OCI-LY7 (cell line): Measurements from ENCODE around the gene TCP11. TPM values are rescaled to one million over a fixed set of nuclear protein-coding genes. Genes with fewer than 3 reads are reported as not detected.

Experiments
- BruUV-seq: library from RNA; stranded (reverse); fragments of 400-500 nt; replicated peaks from 2 replicates; lab custom pipeline; 2021; lab: Mats Ljungman, UMichigan
- CTCF ChIA-PET: fragments of 300-600 bp; sonication (Branson Sonifier 250); formaldehyde crosslinking; loops from one replicate; lab custom pipeline; 2022; ENCODE audit warnings: antibody characterized with exemption; ENCODE audit not compliant: unreplicated experiment; lab: Charles Lee
- POLR2A ChIA-PET: fragments of 300-600 bp; sonication (Branson Sonifier 250); formaldehyde crosslinking; loops from one replicate; lab custom pipeline; 2022; ENCODE audit warnings: antibody characterized with exemption; lab: Charles Lee
- DNase-seq: peaks from one replicate; pipeline ENCODE4 v3.0.0-alpha.2; 2015; ENCODE audit warnings: low spot score
- H2AFZ ChIP-seq: fragments of 200-600 bp; sonication (generic), shearing (Covaris generic); 2 replicates; pipeline ENCODE4 v1.6.1; 2014; ENCODE audit warnings: mild to moderate bottlenecking, antibody characterized with exemption, low read length, moderate library complexity
- H3K27ac ChIP-seq: fragments of 200-600 bp; sonication (generic); 2 replicates; pipeline ENCODE4 v1.5.1; 2014; ENCODE audit warnings: mixed run types, low read depth, mild to moderate bottlenecking, moderate library complexity, low read length, inconsistent platforms; ENCODE audit not compliant: poor library complexity, severe bottlenecking
- H3K36me3 ChIP-seq: fragments of 200-600 bp; sonication (generic); 2 replicates; pipeline ENCODE4 v1.6.1; 2014; ENCODE audit warnings: mild to moderate bottlenecking, antibody characterized with exemption, low read length, moderate library complexity, mixed read lengths; ENCODE audit not compliant: insufficient read depth
- H3K4me1 ChIP-seq: fragments of 200-600 bp; sonication (generic); 2 replicates; pipeline ENCODE4 v1.5.1; 2014; ENCODE audit warnings: mild to moderate bottlenecking, low read length; ENCODE audit not compliant: insufficient read depth, poor library complexity, severe bottlenecking
- H3K4me2 ChIP-seq: fragments of 200-600 bp; sonication (generic); 2 replicates; pipeline ENCODE4 v1.6.1; 2014; ENCODE audit warnings: mild to moderate bottlenecking, low read length
- H3K4me3 ChIP-seq: fragments of 200-600 bp; sonication (generic); 2 replicates; pipeline ENCODE4 v1.5.1; 2014; ENCODE audit warnings: mild to moderate bottlenecking, low read depth, low read length; ENCODE audit not compliant: poor library complexity, severe bottlenecking
- H3K79me2 ChIP-seq: fragments of 200-600 bp; sonication (generic); 2 replicates; pipeline ENCODE4 v1.6.1; 2016; ENCODE audit warnings: low read depth, mild to moderate bottlenecking, low read length, moderate library complexity, mixed read lengths; ENCODE audit not compliant: insufficient read depth
- H3K9me2 ChIP-seq: fragments of 200-600 bp; sonication (generic); 2 replicates; pipeline ENCODE4 v1.6.1; 2016; ENCODE audit warnings: mild to moderate bottlenecking, low read length, mixed read lengths; ENCODE audit not compliant: insufficient read depth
- H3K9me3 ChIP-seq: fragments of 200-600 bp; sonication (generic); 2 replicates; pipeline ENCODE4 v1.6.1; 2014; ENCODE audit warnings: mild to moderate bottlenecking, mixed run types, low read length, mixed read lengths
- H4K20me1 ChIP-seq: fragments of 200-600 bp; sonication (generic); 2 replicates; pipeline ENCODE4 v1.6.1; 2014; ENCODE audit warnings: mild to moderate bottlenecking, antibody characterized with exemption, low read length, moderate library complexity, mixed read lengths; ENCODE audit not compliant: insufficient read depth
- EZH2phosphoT487 ChIP-seq: fragments of 200-600 bp; sonication (generic); IDR thresholded peaks from 2 replicates; pipeline ENCODE4 v1.6.1; 2018; ENCODE audit warnings: low read depth, borderline replicate concordance, mild to moderate bottlenecking, mixed run types, antibody characterized with exemption, low read length, moderate library complexity, mixed read lengths
- intact Hi-C: fragments of 100-400 bp; cut with micrococcal nuclease; formaldehyde crosslinking; loops from one replicate; pipeline ENCODE4 v1.10.0; 2022; ENCODE audit not compliant: unreplicated experiment
- total RNA-seq, 2 experiments: library from RNA; depleted of rRNA in 1 of 2; stranded (reverse); fragments of >200 nt in 1 of 2; shearing (Covaris generic) in 1 of 2; gene quantifications; 2 replicates each; pipeline ENCODE4 v1.2.3, GENCODE V29; 2014 to 2022
- TF ChIP-seq, protein P1 (sequence below): fragments of 200-600 bp; sonication (generic); conservative IDR thresholded peaks from 2 replicates; pipeline ENCODE4 v1.5.1; 2014; ENCODE audit warnings: mild to moderate bottlenecking, antibody characterized with exemption, low read length, moderate library complexity, mixed read lengths

Gene TCP11
- total RNA-seq, 2 experiments from 2014 or later = not detected

DNA sequence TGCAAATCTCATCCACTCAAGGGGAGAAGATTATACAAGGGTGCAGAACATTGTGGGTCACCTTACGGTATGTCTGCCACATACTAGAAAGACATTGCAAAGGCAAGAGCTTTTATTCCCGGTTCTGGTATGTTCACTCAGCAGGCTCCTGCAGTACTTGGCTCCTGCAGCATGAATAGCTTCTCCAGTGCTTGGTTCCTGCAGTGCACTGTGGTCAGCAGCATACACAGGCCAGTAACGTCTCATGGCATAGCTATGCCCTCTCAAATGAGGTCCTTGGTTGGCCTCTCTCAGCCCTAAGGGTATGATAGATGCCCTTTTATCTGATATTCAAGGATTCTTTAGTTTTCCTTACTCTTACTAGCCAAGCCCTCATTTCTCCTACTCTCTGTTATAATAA, 12.6 kb downstream of the TCP11 start:
- no peaks in the 10 kb centered on the region for H3K36me3 ChIP-seq
- BruUV-seq = no TSS peak
- no peak for DNase-seq
- TF ChIP-seq, protein P1, sequence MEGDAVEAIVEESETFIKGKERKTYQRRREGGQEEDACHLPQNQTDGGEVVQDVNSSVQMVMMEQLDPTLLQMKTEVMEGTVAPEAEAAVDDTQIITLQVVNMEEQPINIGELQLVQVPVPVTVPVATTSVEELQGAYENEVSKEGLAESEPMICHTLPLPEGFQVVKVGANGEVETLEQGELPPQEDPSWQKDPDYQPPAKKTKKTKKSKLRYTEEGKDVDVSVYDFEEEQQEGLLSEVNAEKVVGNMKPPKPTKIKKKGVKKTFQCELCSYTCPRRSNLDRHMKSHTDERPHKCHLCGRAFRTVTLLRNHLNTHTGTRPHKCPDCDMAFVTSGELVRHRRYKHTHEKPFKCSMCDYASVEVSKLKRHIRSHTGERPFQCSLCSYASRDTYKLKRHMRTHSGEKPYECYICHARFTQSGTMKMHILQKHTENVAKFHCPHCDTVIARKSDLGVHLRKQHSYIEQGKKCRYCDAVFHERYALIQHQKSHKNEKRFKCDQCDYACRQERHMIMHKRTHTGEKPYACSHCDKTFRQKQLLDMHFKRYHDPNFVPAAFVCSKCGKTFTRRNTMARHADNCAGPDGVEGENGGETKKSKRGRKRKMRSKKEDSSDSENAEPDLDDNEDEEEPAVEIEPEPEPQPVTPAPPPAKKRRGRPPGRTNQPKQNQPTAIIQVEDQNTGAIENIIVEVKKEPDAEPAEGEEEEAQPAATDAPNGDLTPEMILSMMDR = no peak
- TF ChIP-seq EZH2phosphoT487 = no peak
- H3K4me1 ChIP-seq = no peaks in the 10 kb centered on the region
- H3K79me2 ChIP-seq = no peaks in the 10 kb centered on the region
- ChIA-PET CTCF (no interaction called here), POLR2A (interaction anchor here (0.9 to 1.2 kb wide), 2 partner anchors 30 to 118 kb away, joined by 3 to 4 read pairs; no protein-coding TSS in a partner anchor)
- no peaks in the 10 kb centered on the region for H3K9me2 ChIP-seq
- H4K20me1 ChIP-seq = no peaks in the 10 kb centered on the region
- intact Hi-C loops = no loop called here
- no peak overlapping the region for H3K4me3 ChIP-seq
- no peak overlapping the region for H2AFZ ChIP-seq
- H3K27ac ChIP-seq = no peak overlapping the region
- no peaks in the 10 kb centered on the region for H3K9me3 ChIP-seq
- H3K4me2 ChIP-seq = no peak overlapping the region

DNA sequence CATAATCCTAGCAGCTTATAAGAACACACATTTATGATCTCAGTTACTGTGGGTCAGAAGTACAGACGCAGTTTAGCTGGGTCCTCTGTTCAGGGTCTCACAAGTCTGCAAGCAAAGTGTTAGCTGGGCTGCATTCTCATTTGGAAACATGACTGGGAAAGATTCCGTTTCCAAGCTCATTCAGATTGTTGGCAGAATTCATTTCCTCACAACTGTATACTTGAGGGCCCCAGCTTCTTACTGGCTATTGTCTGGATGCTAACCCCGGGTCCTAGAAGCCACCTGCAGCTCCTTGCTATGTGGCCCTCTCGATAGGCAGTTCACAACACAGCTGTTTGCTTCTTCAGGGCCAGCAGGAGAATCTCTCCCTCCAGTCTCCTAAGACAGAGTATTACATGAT, 13.1 kb downstream of the TCP11 start:
- ChIA-PET CTCF (no interaction called here), POLR2A (interaction anchor here (0.9 to 1.8 kb wide), 2 partner anchors 12 to 30 kb away, joined by 3 read pairs; no protein-coding TSS in a partner anchor)
- TF ChIP-seq, protein P1 = no peak
- no peak for TF ChIP-seq EZH2phosphoT487
- H3K4me1 ChIP-seq = no peaks in the 10 kb centered on the region
- no peaks in the 10 kb centered on the region for H4K20me1 ChIP-seq
- no peak overlapping the region for H3K4me3 ChIP-seq
- intact Hi-C loops = no loop called here
- DNase-seq = no peak
- H3K79me2 ChIP-seq = no peaks in the 10 kb centered on the region
- no peak overlapping the region for H3K27ac ChIP-seq
- H2AFZ ChIP-seq = no peak overlapping the region
- no peaks in the 10 kb centered on the region for H3K9me2 ChIP-seq
- H3K36me3 ChIP-seq = no peaks in the 10 kb centered on the region
- H3K9me3 ChIP-seq = no peaks in the 10 kb centered on the region
- H3K4me2 ChIP-seq = no peak overlapping the region
- no TSS peak for BruUV-seq

DNA sequence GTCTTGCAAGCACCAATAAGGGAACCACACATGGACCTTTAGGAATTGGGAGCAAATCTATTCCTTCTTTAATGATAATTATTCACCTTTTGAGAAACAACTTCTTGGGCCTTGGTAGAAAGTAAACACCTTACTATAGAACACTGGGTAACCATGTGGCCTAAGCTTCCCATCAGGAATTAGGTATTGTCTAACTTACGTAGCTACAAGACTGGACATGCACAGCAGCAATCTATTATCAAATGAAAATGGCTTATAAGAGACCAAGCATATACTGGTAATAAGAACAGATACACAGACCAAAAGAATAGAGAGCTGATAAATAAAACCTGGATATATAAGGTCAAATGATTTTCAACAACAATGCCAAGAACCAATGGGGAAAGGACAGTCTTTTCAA, 16.8 kb downstream of the TCP11 start:
- Histone ChIP-seq H3K9me2 (no peaks in the 10 kb centered on the region), H2AFZ (no peak overlapping the region), H3K36me3 (no peaks in the 10 kb centered on the region), H3K27ac (no peak overlapping the region), H4K20me1 (no peaks in the 10 kb centered on the region), H3K4me2 (no peak overlapping the region), H3K9me3 (no peaks in the 10 kb centered on the region), H3K4me3 (no peak overlapping the region), H3K79me2 (no peaks in the 10 kb centered on the region), H3K4me1 (no peaks in the 10 kb centered on the region)
- intact Hi-C loops = no loop called here
- POLR2A ChIA-PET = interaction anchor here (0.5 kb wide), 1 partner anchor 30 kb away, joined by 3 read pairs; no protein-coding TSS in a partner anchor
- no TSS peak for BruUV-seq
- DNase-seq = no peak
- CTCF ChIA-PET = no interaction called here
- TF ChIP-seq, protein P1 = no peak
- TF ChIP-seq EZH2phosphoT487 = no peak
